HL-60/S4 treated with retinoic acid at 250 ng/mL for 4 days and 3 days (cell line): ENCODE measurements around the gene ZBTB7A.
"Not testable (repeated sequence)": the region's sequence is repeated elsewhere in the genome, so short reads cannot be mapped to it uniquely, and the experiment has no call there.

Experiments used
- in situ Hi-C: fragments of 300-500 bp; cut with MboI; formaldehyde crosslinking; loops from 2 replicates; pipeline ENCODE4 v1.7.0; 2022; ENCODE audit warnings: low sequenced_read_pairs

ZBTB7A gene

GRCh38 chr19:3998667-3999412 is 67.9 kb downstream of the ZBTB7A start:
- in situ Hi-C loops, result not testable (repeated sequence)

DNA sequence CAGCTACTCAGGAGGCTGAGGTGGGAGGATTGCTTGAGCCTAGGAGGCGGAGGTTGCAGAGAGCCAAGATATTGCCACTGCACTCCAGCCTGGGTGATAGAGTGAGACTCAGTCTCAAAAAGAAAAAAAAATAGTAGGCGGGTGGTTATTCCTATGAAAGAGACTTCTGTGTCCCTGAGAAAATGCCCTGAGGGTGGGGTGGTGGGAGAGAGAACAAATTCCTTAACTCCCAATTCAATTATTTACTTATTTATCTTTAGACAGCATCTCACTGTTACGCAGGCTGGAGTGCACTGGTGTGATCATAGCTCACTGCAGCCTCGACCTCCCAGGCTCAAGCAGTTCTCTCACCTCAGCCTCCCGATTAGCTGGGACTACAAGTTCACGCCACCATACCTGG is 71.1 kb downstream of the ZBTB7A start:
- in situ Hi-C loops, result no loop called here
